ENCODE measurements around the gene DCUN1D2.

GRCh38 chr13:113417008-113417751, 73.3 kb downstream of the DCUN1D2 start:
- TF ChIP-seq CTCF (conservative IDR thresholded peaks at IDR 0.05; ENCODE audit: low read depth, low read length) (no peak), EZH2phosphoT487 (IDR thresholded peaks at IDR 0.05; ENCODE audit: borderline replicate concordance, low read length) (no peak)

Data from PC-3 (cell line).